ENCODE data around the gene SNX27.

Gene SNX27

GRCh38 chr1:151741516-151741915 is 129.7 kb downstream of the SNX27 start:
- DNase-seq (ENCODE audit: low read depth), result no peak
- no peak overlapping the region for H3K4me3 ChIP-seq (ENCODE audit: low read depth, low read length)

Data from skeletal muscle cell (primary cell).